H1 (cell line): ENCODE measurements around the gene IL16. TPM values are rescaled to one million over a fixed set of nuclear protein-coding genes. Genes with fewer than 3 reads are reported as not detected.

Source experiments
- CTCF ChIA-PET: fragments of 300-600 bp; sonication (Branson Sonifier 250); formaldehyde crosslinking; loops from one replicate; lab custom pipeline; 2021; ENCODE audit not compliant: partially characterized antibody; lab: Charles Lee
- POLR2A ChIA-PET: fragments of 300-600 bp; sonication (Branson Sonifier 250); formaldehyde crosslinking; loops from one replicate; lab custom pipeline; 2021; ENCODE audit warnings: inconsistent platforms; ENCODE audit not compliant: partially characterized antibody; lab: Charles Lee
- DNase-seq, 2 experiments: peaks; one replicate each; pipeline versions ENCODE4 v3.0.0 to v3.0.0-alpha.2; 2010 to 2022; ENCODE audit warnings: low spot score in 2 of 2, low read depth in 1 of 2, mixed read lengths in 1 of 2
- FAIRE-seq: peaks from 2 replicates; lab custom pipeline; 2011; peaks lifted over from hg19 to GRCh38; lab: Jason Lieb, UNC
- H2AFZ ChIP-seq: 2 replicates; pipeline ENCODE4 v1.8.1; 2012; ENCODE audit warnings: low read length, inconsistent platforms
- H2AK5ac ChIP-seq: 2 replicates; pipeline ENCODE4 v1.6.1; 2013; ENCODE audit warnings: low read depth, low read length
- H2BK120ac ChIP-seq: replicated peaks from 2 replicates; pipeline ENCODE3; 2013; ENCODE audit warnings: low read depth, low read length, inconsistent platforms
- H2BK12ac ChIP-seq: 2 replicates; pipeline ENCODE4 v1.6.1; 2013; ENCODE audit warnings: low read depth, low read length
- H2BK15ac ChIP-seq: 2 replicates; pipeline ENCODE4 v1.6.1; 2013; ENCODE audit warnings: low read length
- H2BK20ac ChIP-seq: 2 replicates; pipeline ENCODE4 v1.6.1; 2013; ENCODE audit warnings: low read length
- H2BK5ac ChIP-seq: 2 replicates; pipeline ENCODE4 v1.6.1; 2013; ENCODE audit warnings: low read depth, low read length
- H3K14ac ChIP-seq: 2 replicates; pipeline ENCODE4 v1.6.1; 2013; ENCODE audit warnings: inconsistent platforms; ENCODE audit not compliant: insufficient read length
- H3K18ac ChIP-seq: 2 replicates; pipeline ENCODE4 v1.6.1; 2013; ENCODE audit warnings: low read length; ENCODE audit errors: extremely low read depth
- H3K23ac ChIP-seq: 2 replicates; pipeline ENCODE4 v1.6.1; 2013; ENCODE audit warnings: inconsistent platforms; ENCODE audit not compliant: insufficient read length
- H3K23me2 ChIP-seq: 2 replicates; pipeline ENCODE4 v1.6.1; 2013; ENCODE audit warnings: low read depth, low read length
- H3K27ac ChIP-seq: 2 replicates; pipeline ENCODE4 v1.6.1; 2011; ENCODE audit warnings: low read depth, low read length, inconsistent platforms
- H3K27me3 ChIP-seq, 4 experiments: replicated peaks in 1 of 4; 1 replicate in 1 of 4; 2 replicates in 3 of 4; pipeline versions ENCODE4 v1.6.1 to v1.8.1; 2011 to 2013; ENCODE audit warnings: low read length in 3 of 4, mild to moderate bottlenecking in 3 of 4, inconsistent platforms in 2 of 4, mixed read lengths in 2 of 4, moderate library complexity in 1 of 4; ENCODE audit not compliant: control insufficient read depth in 3 of 4, insufficient read depth in 3 of 4; ENCODE audit errors: extremely low read depth in 1 of 4
- H3K36me3 ChIP-seq, 4 experiments: 2 replicates each; pipeline versions ENCODE4 v1.6.1 to v1.8.1; 2011 to 2013; ENCODE audit warnings: mild to moderate bottlenecking in 4 of 4, low read length in 3 of 4, moderate library complexity in 2 of 4, control low read depth in 1 of 4, inconsistent platforms in 1 of 4; ENCODE audit not compliant: insufficient read depth in 4 of 4, control insufficient read depth in 2 of 4
- H3K4ac ChIP-seq: replicated peaks from 2 replicates; pipeline ENCODE3; 2013; ENCODE audit warnings: low read length, low read depth, mixed read lengths, inconsistent platforms; ENCODE audit not compliant: insufficient read length
- H3K4me1 ChIP-seq, 4 experiments: replicated peaks in 1 of 4; 1 replicate in 1 of 4; 2 replicates in 3 of 4; pipeline versions ENCODE4 v1.6.1 to v1.8.1; 2011 to 2013; ENCODE audit warnings: low read length in 3 of 4, inconsistent platforms in 2 of 4, mixed read lengths in 1 of 4; ENCODE audit not compliant: insufficient read depth in 4 of 4, control insufficient read depth in 3 of 4
- H3K4me2 ChIP-seq, 2 experiments: 2 replicates each; pipeline versions ENCODE4 v1.6.1 to v1.8.1; 2011 to 2013; ENCODE audit warnings: low read depth in 2 of 2, low read length in 2 of 2, control low read depth in 1 of 2, inconsistent platforms in 1 of 2, mild to moderate bottlenecking in 1 of 2; ENCODE audit not compliant: insufficient read depth in 1 of 2
- H3K4me3 ChIP-seq, 4 experiments: fragments of 200-600, 300-600 bp in 1 of 4; sonication (generic), shearing (Covaris generic), sonication (Bioruptor Twin) in 1 of 4; 2 replicates each; pipeline versions ENCODE4 v1.5.1 to v1.8.1; 2011 to 2016; ENCODE audit warnings: low read length in 4 of 4, low read depth in 3 of 4, control low read depth in 2 of 4, inconsistent platforms in 2 of 4, mild to moderate bottlenecking in 2 of 4, mixed read lengths in 1 of 4, moderate library complexity in 1 of 4; ENCODE audit not compliant: insufficient read depth in 2 of 4; ENCODE audit errors: extremely low read depth in 1 of 4
- H3K56ac ChIP-seq: replicated peaks from 2 replicates; pipeline ENCODE3; 2013; ENCODE audit warnings: low read depth, mild to moderate bottlenecking, mixed read lengths, low read length, inconsistent platforms; ENCODE audit not compliant: insufficient read length
- H3K79me1 ChIP-seq: 2 replicates; pipeline ENCODE4 v1.6.1; 2013; ENCODE audit warnings: low read depth, low read length, control low read depth
- H3K79me2 ChIP-seq, 2 experiments: 2 replicates each; pipeline versions ENCODE4 v1.6.1 to v1.8.1; 2012 to 2013; ENCODE audit warnings: low read length in 2 of 2, mild to moderate bottlenecking in 2 of 2, inconsistent platforms in 1 of 2; ENCODE audit not compliant: insufficient read depth in 2 of 2, control insufficient read depth in 1 of 2
- H3K9ac ChIP-seq, 4 experiments: replicated peaks in 1 of 4; 1 replicate in 1 of 4; 2 replicates in 3 of 4; pipeline versions ENCODE4 v1.6.1 to v1.8.1; 2011 to 2013; ENCODE audit warnings: low read depth in 3 of 4, low read length in 3 of 4, control low read depth in 2 of 4, mild to moderate bottlenecking in 2 of 4, moderate library complexity in 2 of 4, inconsistent platforms in 1 of 4; ENCODE audit errors: extremely low read depth in 1 of 4
- H3K9me3 ChIP-seq, 2 experiments: 2 replicates each; pipeline versions ENCODE4 v1.6.1 to v1.8.1; 2012 to 2013; ENCODE audit warnings: mild to moderate bottlenecking in 2 of 2, moderate library complexity in 2 of 2, control low read depth in 1 of 2, inconsistent platforms in 1 of 2, low read depth in 1 of 2, low read length in 1 of 2, mixed read lengths in 1 of 2; ENCODE audit not compliant: insufficient read depth in 2 of 2
- H4K20me1 ChIP-seq, 2 experiments: replicated peaks in 1 of 2; 2 replicates each; pipeline versions ENCODE3 to v1.8.1; 2011 to 2013; ENCODE audit warnings: inconsistent platforms in 2 of 2, low read length in 2 of 2, mild to moderate bottlenecking in 1 of 2; ENCODE audit not compliant: insufficient read depth in 2 of 2, control insufficient read depth in 1 of 2
- H4K5ac ChIP-seq: 2 replicates; pipeline ENCODE4 v1.6.1; 2013; ENCODE audit warnings: low read length, low read depth, mixed read lengths, inconsistent platforms; ENCODE audit not compliant: insufficient read length
- H4K8ac ChIP-seq: 2 replicates; pipeline ENCODE4 v1.8.0; 2013; ENCODE audit warnings: mild to moderate bottlenecking, moderate library complexity, low read length, inconsistent platforms; ENCODE audit not compliant: insufficient read depth; ENCODE audit errors: extremely low read depth
- H4K91ac ChIP-seq: replicated peaks from 2 replicates; pipeline ENCODE3; 2013; ENCODE audit warnings: low read length, mixed read lengths, inconsistent platforms; ENCODE audit not compliant: insufficient read length
- BCL11A ChIP-seq, 2 experiments: IDR thresholded peaks; one replicate each; pipeline ENCODE4 v1.6.1; 2011; ENCODE audit warnings: low read depth in 2 of 2, low read length in 2 of 2, mild to moderate bottlenecking in 2 of 2
- CEBPB ChIP-seq: IDR thresholded peaks from 2 replicates; pipeline ENCODE4 v1.6.1; 2012; ENCODE audit warnings: low read depth, low read length
- CTBP2 ChIP-seq: IDR thresholded peaks from 2 replicates; pipeline ENCODE4 v1.7.0; 2011; ENCODE audit warnings: borderline replicate concordance, mild to moderate bottlenecking, moderate library complexity, mixed read lengths, low read length; ENCODE audit not compliant: insufficient read depth, insufficient read length
- GABPA ChIP-seq: IDR thresholded peaks from 2 replicates; pipeline ENCODE4 v1.6.1; 2011; ENCODE audit warnings: mild to moderate bottlenecking, low read length, moderate library complexity, borderline replicate concordance; ENCODE audit not compliant: insufficient read depth
- JUND ChIP-seq: IDR thresholded peaks from 2 replicates; pipeline ENCODE4 v1.6.1; 2011; ENCODE audit warnings: mild to moderate bottlenecking, improper control_type of control experiment, low read length
- KDM5A ChIP-seq: fragments of 200-600 bp; IDR thresholded peaks from 2 replicates; pipeline ENCODE4 v1.7.1; 2012; ENCODE audit warnings: mild to moderate bottlenecking, low read length, inconsistent platforms, mixed read lengths
- RBBP5 ChIP-seq: IDR thresholded peaks from 2 replicates; pipeline ENCODE4 v1.7.1; 2012; ENCODE audit warnings: low read depth, mild to moderate bottlenecking, inconsistent platforms, low read length, moderate library complexity, borderline replicate concordance
- RNF2 ChIP-seq: fragments of 200-900, 300-1000 bp; sonication (generic); IDR thresholded peaks from 2 replicates; pipeline ENCODE4 v1.7.1; 2016; ENCODE audit warnings: borderline replicate concordance, low read depth, mild to moderate bottlenecking, antibody characterized with exemption, low read length; ENCODE audit not compliant: poor library complexity, severe bottlenecking; ENCODE audit errors: missing control alignments
- RXRA ChIP-seq: IDR thresholded peaks from 2 replicates; pipeline ENCODE4 v1.6.1; 2011; ENCODE audit warnings: low read depth, mild to moderate bottlenecking, low read length, moderate library complexity; ENCODE audit not compliant: insufficient read depth
- SIN3A ChIP-seq, 2 experiments: IDR thresholded peaks in 1 of 2; conservative IDR thresholded peaks in 1 of 2; 2 replicates each; pipeline ENCODE4 v1.6.1; 2011 to 2012; ENCODE audit warnings: low read length in 2 of 2, improper control_type of control experiment in 1 of 2, low read depth in 1 of 2, mild to moderate bottlenecking in 1 of 2
- SIRT6 ChIP-seq: IDR thresholded peaks from one replicate; pipeline ENCODE4 v1.7.1; 2012; ENCODE audit warnings: low read length, inconsistent platforms
- TAF7 ChIP-seq: optimal IDR thresholded peaks from 2 replicates; pipeline ENCODE3; 2011; ENCODE audit warnings: low read depth, mild to moderate bottlenecking, inconsistent platforms, low read length, moderate library complexity, borderline replicate concordance
- TBP ChIP-seq: IDR thresholded peaks from 2 replicates; pipeline ENCODE4 v1.6.1; 2011; ENCODE audit warnings: low read depth, low read length, improper control_type of control experiment
- WGBS, 2 experiments: shearing (Covaris generic) in 1 of 2; methylation state at CpG; one replicate each; pipeline versions ENCODE4 v1.1.6 to v1.1.7; 2013 to 2015; ENCODE audit warnings: low lambda C conversion rate in 2 of 2, mixed read lengths in 2 of 2, inconsistent platforms in 1 of 2, low coverage in 1 of 2, missing lambda C conversion rate in 1 of 2; ENCODE audit not compliant: insufficient replicate concordance in 2 of 2, insufficient coverage in 1 of 2, insufficient read length in 1 of 2; ENCODE audit errors: extremely low coverage in 1 of 2, missing lambda C conversion rate in 1 of 2; 5-methylcytosine and 5-hydroxymethylcytosine counted together
- polyA plus RNA-seq, 7 experiments: library from polyadenylated mRNA; depleted of rRNA in 3 of 7; stranded (reverse) in 5 of 7; unstranded in 2 of 7; fragments of >200 nt in 5 of 7; fragments of 200-250 nt in 2 of 7; gene quantifications; 1 replicate in 5 of 7; 2 replicates in 1 of 7; 4 replicates in 1 of 7; pipeline versions ENCODE4 v1.2.1 to v1.2.3, GENCODE V29; 2011 to 2013; ENCODE audit warnings: missing spikeins in 2 of 7, mixed read lengths in 2 of 7
- total RNA-seq: library from RNA; stranded (reverse); fragmentation: NEBNext Ultra II Directional; extraction: Animal tissue kit (Norgen Biotek cat#: 25700); gene quantifications from 2 replicates; pipeline ENCODE4 v1.2.1, GENCODE V29; 2021

The IL16 gene
- total and polyA plus RNA-seq, 2 of the 8 experiments (the other 6 are each of a cell fraction or from before 2014, with no cell fraction given) = 0.03 to 0.09 TPM

GRCh38 chr15:81346611-81347010 lies 149.9 kb downstream of the IL16 start:
- no peak overlapping the region for H3K23ac ChIP-seq
- no peaks in the 10 kb centered on the region for H3K9me3 ChIP-seq
- H2BK15ac ChIP-seq = no peak overlapping the region
- H4K20me1 ChIP-seq = no peaks in the 10 kb centered on the region
- H4K5ac ChIP-seq = no peak overlapping the region
- no peak overlapping the region for H3K18ac ChIP-seq
- H3K27me3 ChIP-seq = no peaks in the 10 kb centered on the region
- no peak overlapping the region for H3K27ac ChIP-seq
- no peak overlapping the region for H3K4ac ChIP-seq
- no peak overlapping the region for H2AFZ ChIP-seq
- 83% methylated on average over 2 of the region's 2 CpGs; no CpG with 5 or more reads in 1 of the 2 experiments for WGBS, 2 experiments
- DNase-seq = peak in 1 of 2 experiments; percentile 16
- no peak overlapping the region for H3K4me2 ChIP-seq
- H2AK5ac ChIP-seq = no peak overlapping the region
- H3K4me3 ChIP-seq = no peak overlapping the region
- H3K9ac ChIP-seq = no peak overlapping the region
- H2BK12ac ChIP-seq = no peak overlapping the region
- H4K8ac ChIP-seq = no peak overlapping the region
- H2BK20ac ChIP-seq = no peak overlapping the region
- H2BK5ac ChIP-seq = no peak overlapping the region
- ChIA-PET CTCF (interaction anchor here (1.0 kb wide), 2 partner anchors 10 to 72 kb away, joined by 3 read pairs; no protein-coding TSS in a partner anchor), POLR2A (no interaction called here)
- no peak for TF ChIP-seq GABPA
- no peak for TF ChIP-seq RNF2
- TF ChIP-seq SIRT6 = no peak
- no peak for TF ChIP-seq RXRA
- no peak for TF ChIP-seq TAF7
- TF ChIP-seq RBBP5 = no peak
- TF ChIP-seq SIN3A (conservative IDR thresholded peaks at IDR 0.05 in 1 of 2, IDR thresholded peaks at IDR 0.05 in 1 of 2; ENCODE audit: low read depth in 1 of 2, low read length in 2 of 2) = no peak
- TF ChIP-seq CTBP2 = no peak
- TF ChIP-seq CEBPB = no peak
- no peak for TF ChIP-seq JUND
- no peak for TF ChIP-seq KDM5A
- no peak for TF ChIP-seq BCL11A (IDR thresholded peaks at IDR 0.05; ENCODE audit: low read depth in 2 of 2, low read length in 2 of 2)
- no peak for TF ChIP-seq TBP
- no peak overlapping the region for H4K91ac ChIP-seq
- no peak overlapping the region for H2BK120ac ChIP-seq
- H3K14ac ChIP-seq = no peak overlapping the region
- H3K4me1 ChIP-seq = no peaks in the 10 kb centered on the region
- no peaks in the 10 kb centered on the region for H3K79me2 ChIP-seq
- no peaks in the 10 kb centered on the region for H3K79me1 ChIP-seq
- H3K56ac ChIP-seq = no peak overlapping the region
- FAIRE-seq = no peak
- H3K23me2 ChIP-seq = no peaks in the 10 kb centered on the region
- no peaks in the 10 kb centered on the region for H3K36me3 ChIP-seq
